HCT116 (cell line): ENCODE measurements around the gene RGL4. TPM values are rescaled to one million over a fixed set of nuclear protein-coding genes. Genes with fewer than 3 reads are reported as not detected.

Experiments
- ATAC-seq: fragments of 200-7000 bp; cut with Tn5 transposase; 2 replicates; pipeline ENCODE4 v1.9.1; 2020; ENCODE audit warnings: mild to moderate bottlenecking, moderate library complexity
- BruUV-seq: library from RNA; stranded (reverse); fragments of 400-500 nt; replicated peaks from 2 replicates; lab custom pipeline; 2021; lab: Mats Ljungman, UMichigan
- CTCF ChIA-PET: fragments of 300-600 bp; sonication (Branson Sonifier 250); formaldehyde crosslinking; loops from one replicate; lab custom pipeline; 2021; ENCODE audit warnings: antibody characterized with exemption; lab: Charles Lee
- POLR2A ChIA-PET: fragments of 300-600, 350-600 bp; sonication (Branson Sonifier 250); formaldehyde crosslinking; loops from one replicate; lab custom pipeline; 2021; ENCODE audit warnings: antibody characterized with exemption; lab: Charles Lee
- RAD21 ChIA-PET, 2 experiments: fragments of 300-600 bp; sonication (Branson Sonifier 250); formaldehyde crosslinking; loops; one replicate each; lab custom pipeline; 2023; ENCODE audit warnings: low total read pairs in 2 of 2; ENCODE audit not compliant: uncharacterized antibody in 2 of 2, unreplicated experiment in 2 of 2, low non-redundant PET in 1 of 2; lab: Charles Lee
- DNase-seq: peaks from one replicate; pipeline ENCODE4 v3.0.0-alpha.2; 2010; ENCODE audit warnings: low read depth, low spot score
- H2AFZ ChIP-seq: fragments of 200-600 bp; shearing (Covaris generic), sonication (generic); 2 replicates; pipeline ENCODE4 v1.6.1; 2017; ENCODE audit warnings: low read depth, mixed run types, mixed read lengths, antibody characterized with exemption, low read length; ENCODE audit not compliant: poor library complexity, severe bottlenecking
- H3K27ac ChIP-seq: 2 replicates; pipeline ENCODE4 v1.5.1; 2012; ENCODE audit warnings: low read depth, low read length
- H3K27me3 ChIP-seq: fragments of 200-600 bp; sonication (generic); 2 replicates; pipeline ENCODE4 v1.6.1; 2016; ENCODE audit warnings: mixed run types, low read length, mixed read lengths; ENCODE audit not compliant: insufficient read depth
- H3K36me3 ChIP-seq, 2 experiments: fragments of 200-500 bp in 1 of 2; fragments of 200-600 bp in 1 of 2; sonication (Bioruptor generic) in 1 of 2; sonication (generic) in 1 of 2; 2 replicates each; pipeline versions ENCODE4 v1.5.1 to v1.6.1; 2014 to 2016; ENCODE audit warnings: low read length in 2 of 2, inconsistent platforms in 1 of 2, mixed read lengths in 1 of 2, mixed run types in 1 of 2; ENCODE audit not compliant: insufficient read depth in 2 of 2, control insufficient read depth in 1 of 2
- H3K4me1 ChIP-seq, 2 experiments: fragments of 200-600 bp in 1 of 2; sonication (generic) in 1 of 2; 2 replicates each; pipeline versions ENCODE4 v1.5.1 to v1.6.1; 2012 to 2017; ENCODE audit warnings: low read length in 2 of 2, inconsistent platforms in 1 of 2, mild to moderate bottlenecking in 1 of 2, mixed read lengths in 1 of 2, mixed run types in 1 of 2, moderate library complexity in 1 of 2; ENCODE audit not compliant: insufficient read depth in 2 of 2, control insufficient read depth in 1 of 2
- H3K4me2 ChIP-seq: fragments of 200-600 bp; sonication (generic); 2 replicates; pipeline ENCODE4 v1.6.1; 2017; ENCODE audit warnings: mixed run types, low read length, mixed read lengths
- H3K4me3 ChIP-seq, 2 experiments: fragments of 200-600 bp in 1 of 2; sonication (generic) in 1 of 2; replicated peaks in 1 of 2; 2 replicates each; pipeline ENCODE4 v1.5.1; 2011 to 2016; ENCODE audit warnings: low read length in 2 of 2, control low read depth in 1 of 2, low read depth in 1 of 2, mild to moderate bottlenecking in 1 of 2, mixed read lengths in 1 of 2, mixed run types in 1 of 2
- H3K79me2 ChIP-seq: fragments of 200-600 bp; sonication (generic); 2 replicates; pipeline ENCODE4 v1.6.1; 2017; ENCODE audit warnings: mild to moderate bottlenecking, mixed run types, low read length, moderate library complexity, mixed read lengths; ENCODE audit not compliant: insufficient read depth
- H3K9ac ChIP-seq: fragments of 200-600 bp; sonication (generic); 2 replicates; pipeline ENCODE4 v1.6.1; 2016; ENCODE audit warnings: low read length, mixed read lengths
- H3K9me2 ChIP-seq: fragments of 200-600 bp; sonication (generic), shearing (Covaris generic); 2 replicates; pipeline ENCODE4 v1.6.1; 2017; ENCODE audit warnings: mixed run types, mild to moderate bottlenecking, moderate library complexity; ENCODE audit not compliant: insufficient read depth
- H3K9me3 ChIP-seq, 2 experiments: fragments of 200-500 bp in 1 of 2; fragments of 200-600 bp in 1 of 2; sonication (Bioruptor generic) in 1 of 2; sonication (generic) in 1 of 2; 2 replicates each; pipeline ENCODE4 v1.6.1; 2014 to 2017; ENCODE audit warnings: low read length in 2 of 2, mixed read lengths in 2 of 2, inconsistent platforms in 1 of 2, low read depth in 1 of 2, mild to moderate bottlenecking in 1 of 2, mixed run types in 1 of 2, moderate library complexity in 1 of 2; ENCODE audit not compliant: control insufficient read depth in 1 of 2, insufficient read depth in 1 of 2
- H4K20me1 ChIP-seq: fragments of 200-600 bp; sonication (generic), shearing (Covaris generic); 2 replicates; pipeline ENCODE4 v1.6.1; 2017; ENCODE audit warnings: mixed run types, mild to moderate bottlenecking, moderate library complexity; ENCODE audit not compliant: insufficient read depth
- ELF1 ChIP-seq: IDR thresholded peaks from 2 replicates; pipeline ENCODE4 v1.6.1; 2012; ENCODE audit warnings: low read depth, borderline replicate concordance
- EZH2phosphoT487 ChIP-seq: fragments of 200-600 bp; IDR thresholded peaks from 2 replicates; pipeline ENCODE4 v1.6.1; 2018; ENCODE audit warnings: antibody characterized with exemption, borderline replicate concordance
- FOSL1 ChIP-seq: IDR thresholded peaks from 2 replicates; pipeline ENCODE4 v1.6.1; 2012; ENCODE audit warnings: low read depth
- POLR2AphosphoS5 ChIP-seq: IDR thresholded peaks from 2 replicates; pipeline ENCODE4 v1.6.1; 2011; ENCODE audit warnings: mild to moderate bottlenecking, low read depth, low read length, moderate library complexity
- TCF7L2 ChIP-seq: IDR thresholded peaks from 2 replicates; pipeline ENCODE4 v1.7.0; 2011; ENCODE audit warnings: borderline replicate concordance, inconsistent platforms; ENCODE audit not compliant: insufficient read depth, insufficient read length; ENCODE audit errors: extremely low read depth
- ZFX ChIP-seq: fragments of 450-650 bp; IDR thresholded peaks from 2 replicates; pipeline ENCODE4 v1.6.1; 2017
- intact Hi-C: fragments of 100-400 bp; cut with micrococcal nuclease; formaldehyde crosslinking; loops from 2 replicates; pipeline ENCODE4 v1.10.0; 2022
- total RNA-seq: library from RNA; stranded (reverse); gene quantifications from one replicate; pipeline ENCODE4 v1.2.1, GENCODE V29; 2021; ENCODE audit not compliant: unreplicated experiment
- TF ChIP-seq, protein P1 (sequence below): IDR thresholded peaks from 2 replicates; pipeline ENCODE4 v1.6.1; 2011; ENCODE audit warnings: mild to moderate bottlenecking, low read length, moderate library complexity; ENCODE audit not compliant: insufficient replicate concordance; ENCODE audit errors: extremely low read depth
- TF ChIP-seq, protein P2 (sequence below), 3 experiments: fragments of 200-600 bp in 1 of 3; sonication (generic) in 1 of 3; IDR thresholded peaks in 2 of 3; conservative IDR thresholded peaks in 1 of 3; 2 replicates each; pipeline ENCODE4 v1.5.1; 2012 to 2017; ENCODE audit warnings: low read depth in 2 of 3, low read length in 2 of 3, antibody characterized with exemption in 1 of 3, borderline replicate concordance in 1 of 3, control low read depth in 1 of 3, mild to moderate bottlenecking in 1 of 3, mixed read lengths in 1 of 3, mixed run types in 1 of 3, moderate library complexity in 1 of 3; ENCODE audit not compliant: insufficient read depth in 1 of 3

Gene RGL4
- total RNA-seq, 1 experiment from 2014 or later = not detected

DNA sequence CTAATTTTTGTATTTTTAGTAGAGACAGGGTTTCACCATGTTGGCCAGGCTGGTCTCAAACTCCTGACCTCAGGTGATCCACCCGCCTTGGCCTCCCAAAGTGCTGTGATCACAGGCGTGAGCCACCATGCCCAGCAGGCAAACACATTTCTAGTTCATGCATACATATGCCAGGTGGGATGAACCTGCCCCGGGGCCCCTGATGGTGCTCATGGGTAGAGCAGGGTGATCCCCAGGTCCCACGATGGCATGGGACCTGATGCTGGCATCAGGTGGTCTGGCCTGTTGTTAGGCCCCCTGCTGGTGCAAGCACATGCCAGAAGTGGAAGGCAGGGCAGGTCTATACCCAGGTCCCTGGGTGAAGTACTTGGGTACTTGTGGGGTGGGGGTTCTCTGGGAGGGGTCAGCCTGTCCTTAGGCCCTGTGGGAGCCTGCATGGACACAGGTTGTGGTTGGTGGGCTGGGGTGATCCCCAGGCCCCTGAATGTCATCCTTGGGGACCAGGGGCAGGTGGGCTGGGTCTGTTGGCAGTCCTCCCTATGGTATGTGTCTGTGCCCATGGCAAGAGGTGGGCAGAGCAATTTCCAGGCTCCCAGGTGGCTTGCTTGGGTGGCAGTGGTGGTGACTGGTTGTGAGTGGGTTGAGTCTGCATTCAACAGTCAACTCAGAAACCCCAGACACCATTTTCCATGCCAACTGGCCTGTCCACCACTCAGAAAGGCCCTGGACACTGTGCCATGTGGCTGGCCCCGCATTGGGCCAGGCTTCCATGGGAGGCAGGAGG is 9.6 kb upstream of the RGL4 start:
- CTCF ChIA-PET = no interaction called here
- peaks cover 0 to 8% of the 10 kb centered on the region in 2 experiments; a peak in 1 of 4 replicates for H3K4me1 ChIP-seq
- H3K4me2 ChIP-seq = no peak overlapping the region
- H3K27ac ChIP-seq = no peak overlapping the region
- H3K27me3 ChIP-seq = no peaks in the 10 kb centered on the region
- BruUV-seq = no TSS peak
- H3K9ac ChIP-seq = no peak overlapping the region
- 0 out of 4 replicates have a peak, but pooled peaks cover 0 to 4% of the 10 kb centered on the region in 2 experiments for H3K36me3 ChIP-seq
- RAD21 ChIA-PET = no interaction called here
- TF ChIP-seq FOSL1 = no peak
- no peak for TF ChIP-seq EZH2phosphoT487
- TF ChIP-seq, protein P1, sequence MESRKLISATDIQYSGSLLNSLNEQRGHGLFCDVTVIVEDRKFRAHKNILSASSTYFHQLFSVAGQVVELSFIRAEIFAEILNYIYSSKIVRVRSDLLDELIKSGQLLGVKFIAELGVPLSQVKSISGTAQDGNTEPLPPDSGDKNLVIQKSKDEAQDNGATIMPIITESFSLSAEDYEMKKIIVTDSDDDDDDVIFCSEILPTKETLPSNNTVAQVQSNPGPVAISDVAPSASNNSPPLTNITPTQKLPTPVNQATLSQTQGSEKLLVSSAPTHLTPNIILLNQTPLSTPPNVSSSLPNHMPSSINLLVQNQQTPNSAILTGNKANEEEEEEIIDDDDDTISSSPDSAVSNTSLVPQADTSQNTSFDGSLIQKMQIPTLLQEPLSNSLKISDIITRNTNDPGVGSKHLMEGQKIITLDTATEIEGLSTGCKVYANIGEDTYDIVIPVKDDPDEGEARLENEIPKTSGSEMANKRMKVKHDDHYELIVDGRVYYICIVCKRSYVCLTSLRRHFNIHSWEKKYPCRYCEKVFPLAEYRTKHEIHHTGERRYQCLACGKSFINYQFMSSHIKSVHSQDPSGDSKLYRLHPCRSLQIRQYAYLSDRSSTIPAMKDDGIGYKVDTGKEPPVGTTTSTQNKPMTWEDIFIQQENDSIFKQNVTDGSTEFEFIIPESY = no peak
- no peak for TF ChIP-seq ZFX
- no peak for TF ChIP-seq ELF1
- TF ChIP-seq, protein P2, sequence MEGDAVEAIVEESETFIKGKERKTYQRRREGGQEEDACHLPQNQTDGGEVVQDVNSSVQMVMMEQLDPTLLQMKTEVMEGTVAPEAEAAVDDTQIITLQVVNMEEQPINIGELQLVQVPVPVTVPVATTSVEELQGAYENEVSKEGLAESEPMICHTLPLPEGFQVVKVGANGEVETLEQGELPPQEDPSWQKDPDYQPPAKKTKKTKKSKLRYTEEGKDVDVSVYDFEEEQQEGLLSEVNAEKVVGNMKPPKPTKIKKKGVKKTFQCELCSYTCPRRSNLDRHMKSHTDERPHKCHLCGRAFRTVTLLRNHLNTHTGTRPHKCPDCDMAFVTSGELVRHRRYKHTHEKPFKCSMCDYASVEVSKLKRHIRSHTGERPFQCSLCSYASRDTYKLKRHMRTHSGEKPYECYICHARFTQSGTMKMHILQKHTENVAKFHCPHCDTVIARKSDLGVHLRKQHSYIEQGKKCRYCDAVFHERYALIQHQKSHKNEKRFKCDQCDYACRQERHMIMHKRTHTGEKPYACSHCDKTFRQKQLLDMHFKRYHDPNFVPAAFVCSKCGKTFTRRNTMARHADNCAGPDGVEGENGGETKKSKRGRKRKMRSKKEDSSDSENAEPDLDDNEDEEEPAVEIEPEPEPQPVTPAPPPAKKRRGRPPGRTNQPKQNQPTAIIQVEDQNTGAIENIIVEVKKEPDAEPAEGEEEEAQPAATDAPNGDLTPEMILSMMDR (IDR thresholded peaks at IDR 0.05 in 2 of 3, conservative IDR thresholded peaks at IDR 0.05 in 1 of 3; ENCODE audit: borderline replicate concordance in 1 of 3, insufficient read depth in 1 of 3, low read depth in 2 of 3, low read length in 2 of 3) = no peak
- TF ChIP-seq TCF7L2 = no peak
- no peak for TF ChIP-seq POLR2AphosphoS5
- DNase-seq = no peak
- intact Hi-C loops = no loop called here
- no peak overlapping the region for H2AFZ ChIP-seq
- no peak for ATAC-seq
- POLR2A ChIA-PET = no interaction called here
- H3K9me3 ChIP-seq = no peaks in the 10 kb centered on the region
- no peak overlapping the region for H3K4me3 ChIP-seq
- no peaks in the 10 kb centered on the region for H4K20me1 ChIP-seq
- H3K79me2 ChIP-seq = no peaks in the 10 kb centered on the region
- H3K9me2 ChIP-seq = no peaks in the 10 kb centered on the region
